A549 (cell line): Measurements from ENCODE around the gene RPL39L. TPM values are rescaled to one million over a fixed set of nuclear protein-coding genes. Genes with fewer than 3 reads are reported as not detected.

Experiments
- ATAC-seq, 2 experiments: fragments of 200-7000 bp in 1 of 2; fragments of >200 bp in 1 of 2; cut with Nextera tagmentation in 1 of 2; cut with Tn5 transposase in 1 of 2; 3 replicates each; pipeline versions ENCODE4 v1.8.0 to v1.9.1; 2018 to 2020; ENCODE audit warnings: mild to moderate bottlenecking in 1 of 2, moderate library complexity in 1 of 2
- CTCF ChIA-PET: fragments of 300-600 bp; sonication (Branson Sonifier 250); formaldehyde crosslinking; extraction: SDS; loops from one replicate; lab custom pipeline; 2021; ENCODE audit warnings: antibody characterized with exemption, inconsistent platforms; lab: Yijun Ruan, JAX
- POLR2A ChIA-PET: fragments of 350-600 bp; formaldehyde crosslinking; extraction: SDS; loops from one replicate; lab custom pipeline; 2021; ENCODE audit warnings: antibody characterized with exemption, inconsistent platforms; lab: Yijun Ruan, JAX
- DNase-seq, 2 experiments: peaks; one replicate each; pipeline versions ENCODE4 v3.0.0 to v3.0.0-alpha.2; 2011 to 2016; ENCODE audit warnings: low read depth in 1 of 2, low spot score in 1 of 2
- FAIRE-seq: peaks from 2 replicates; lab custom pipeline; 2011; peaks lifted over from hg19 to GRCh38; lab: Jason Lieb, UNC
- H3K27ac ChIP-seq, 2 experiments: fragments of >200 bp; sonication (Bioruptor Twin); formaldehyde crosslinking; 3 replicates each; pipeline ENCODE4 v1.5.1; 2016 to 2017
- H3K4me1 ChIP-seq: fragments of >200 bp; sonication (Bioruptor Twin); formaldehyde crosslinking; 3 replicates; pipeline ENCODE4 v1.6.1; 2016
- H3K4me2 ChIP-seq: fragments of >200 bp; sonication (Bioruptor Twin); formaldehyde crosslinking; 3 replicates; pipeline ENCODE4 v1.6.1; 2016
- H3K4me3 ChIP-seq: fragments of >200 bp; sonication (Bioruptor Twin); formaldehyde crosslinking; 3 replicates; pipeline ENCODE4 v1.5.1; 2016
- H3K9me3 ChIP-seq: fragments of >200 bp; sonication (Bioruptor Twin); formaldehyde crosslinking; 3 replicates; pipeline ENCODE4 v1.6.1; 2016
- CEBPB ChIP-seq, 2 experiments: fragments of >200 bp in 1 of 2; sonication (Bioruptor Twin) in 1 of 2; formaldehyde crosslinking in 1 of 2; IDR thresholded peaks; 2 replicates each; pipeline ENCODE4 v1.6.1; 2012 to 2016
- CHD4 ChIP-seq: fragments of 200-600 bp; sonication (generic); IDR thresholded peaks from 2 replicates; pipeline ENCODE4 v1.6.1; 2016; ENCODE audit warnings: antibody characterized with exemption, mild to moderate bottlenecking, borderline replicate concordance
- EP300 ChIP-seq, 2 experiments: fragments of >200 bp; sonication (Bioruptor Twin); formaldehyde crosslinking; IDR thresholded peaks; 2 replicates in 1 of 2; 3 replicates in 1 of 2; pipeline ENCODE4 v1.6.1; 2016 to 2017
- FOSL2 ChIP-seq, 2 experiments: fragments of 450-650 bp in 1 of 2; fragments of >200 bp in 1 of 2; sonication (Bioruptor Twin) in 1 of 2; formaldehyde crosslinking; IDR thresholded peaks; 2 replicates each; pipeline versions ENCODE4 v1.5.0 to v1.6.1; 2016 to 2020; ENCODE audit warnings: mild to moderate bottlenecking in 1 of 2, moderate library complexity in 1 of 2
- HOXB5 ChIP-seq: fragments of 250-450 bp; sonication (Bioruptor Pico); IDR thresholded peaks from 2 replicates; pipeline ENCODE4 v1.5.0; 2020; ENCODE audit warnings: mild to moderate bottlenecking, moderate library complexity
- JUN ChIP-seq, 2 experiments: fragments of >200 bp; sonication (Bioruptor Twin); formaldehyde crosslinking; IDR thresholded peaks; 2 replicates in 1 of 2; 3 replicates in 1 of 2; pipeline ENCODE4 v1.6.1; 2016 to 2017
- KDM1A ChIP-seq: fragments of 200-600 bp; sonication (generic); IDR thresholded peaks from 2 replicates; pipeline ENCODE4 v1.6.1; 2016; ENCODE audit warnings: low read depth, mild to moderate bottlenecking
- MAFK ChIP-seq: fragments of 450-650 bp; IDR thresholded peaks from 2 replicates; pipeline ENCODE4 v1.6.1; 2014; ENCODE audit not compliant: partially characterized antibody
- MAZ ChIP-seq: fragments of 150-350 bp; IDR thresholded peaks from 2 replicates; pipeline ENCODE4 v1.6.1; 2014; ENCODE audit warnings: antibody characterized with exemption, low read depth, low read length, borderline replicate concordance
- MYC ChIP-seq: IDR thresholded peaks from 2 replicates; pipeline ENCODE4 v1.6.1; 2012; ENCODE audit warnings: mild to moderate bottlenecking, inconsistent platforms, low read length, improper control_type of control experiment, borderline replicate concordance
- POLR2A ChIP-seq: IDR thresholded peaks from 2 replicates; pipeline ENCODE4 v1.6.1; 2012; ENCODE audit warnings: mild to moderate bottlenecking, low read length
- RAD21 ChIP-seq, 2 experiments: fragments of >200 bp in 1 of 2; sonication (Bioruptor Twin) in 1 of 2; formaldehyde crosslinking in 1 of 2; IDR thresholded peaks in 1 of 2; conservative IDR thresholded peaks in 1 of 2; 2 replicates in 1 of 2; 3 replicates in 1 of 2; pipeline ENCODE4 v1.6.1; 2012 to 2018; ENCODE audit warnings: inconsistent platforms in 1 of 2
- RARB ChIP-seq: fragments of 250-450 bp; sonication (Bioruptor Pico); IDR thresholded peaks from 2 replicates; pipeline ENCODE4 v1.8.0; 2021; ENCODE audit warnings: mild to moderate bottlenecking, moderate library complexity
- RCOR1 ChIP-seq: fragments of 150-350 bp; IDR thresholded peaks from 2 replicates; pipeline ENCODE4 v1.6.1; 2014; ENCODE audit warnings: antibody characterized with exemption, low read length, low read depth
- SMC3 ChIP-seq: fragments of >200 bp; sonication (Bioruptor Twin); formaldehyde crosslinking; IDR thresholded peaks from 3 replicates; pipeline ENCODE4 v1.6.1; 2018; ENCODE audit warnings: inconsistent platforms
- TFCP2L1 ChIP-seq: fragments of 250-450 bp; sonication (Bioruptor Pico); IDR thresholded peaks from 2 replicates; pipeline ENCODE4 v1.5.0; 2021; ENCODE audit warnings: mild to moderate bottlenecking
- ZFP36 ChIP-seq: fragments of 450-650 bp; IDR thresholded peaks from 2 replicates; pipeline ENCODE4 v1.6.1; 2014; ENCODE audit warnings: borderline replicate concordance; ENCODE audit not compliant: partially characterized antibody
- WGBS: methylation state at CpG from one replicate; pipeline ENCODE4 v1.1.6; 2017; ENCODE audit errors: missing lambda C conversion rate; 5-methylcytosine and 5-hydroxymethylcytosine counted together
- polyA plus RNA-seq, 4 experiments: library from polyadenylated mRNA; depleted of rRNA in 3 of 4; stranded (reverse); fragments of >200 nt; fragmentation: RNase III in 1 of 4; extraction: RNeasy Plus Mini Kit Qiagen cat#74134 plus additional on column Dnase treatment in 1 of 4; gene quantifications; 2 replicates in 3 of 4; 3 replicates in 1 of 4; pipeline ENCODE4 v1.2.3, GENCODE V29; 2011 to 2017
- TF ChIP-seq, protein P1 (sequence below): fragments of >200 bp; sonication (Bioruptor Twin); formaldehyde crosslinking; IDR thresholded peaks from 3 replicates; pipeline ENCODE4 v1.5.1; 2016
- TF ChIP-seq, protein P2 (sequence below): IDR thresholded peaks from 2 replicates; pipeline ENCODE4 v1.6.1; 2012
- TF ChIP-seq, protein P3 (sequence below): IDR thresholded peaks from 2 replicates; pipeline ENCODE4 v1.6.1; 2012
- TF ChIP-seq, protein P4 (sequence below): fragments of 450-650 bp; IDR thresholded peaks from 2 replicates; pipeline ENCODE4 v1.6.1; 2014; ENCODE audit warnings: antibody characterized with exemption
- TF ChIP-seq, protein P5 (sequence below): fragments of 200-600 bp; sonication (generic); IDR thresholded peaks from 2 replicates; pipeline ENCODE4 v1.6.1; 2016; ENCODE audit warnings: antibody characterized with exemption, mild to moderate bottlenecking, moderate library complexity

Gene RPL39L
- polyA plus RNA-seq, 2 of the 4 experiments (the other 2 are of a cell fraction) = 54.2 to 56.4 TPM

DNA sequence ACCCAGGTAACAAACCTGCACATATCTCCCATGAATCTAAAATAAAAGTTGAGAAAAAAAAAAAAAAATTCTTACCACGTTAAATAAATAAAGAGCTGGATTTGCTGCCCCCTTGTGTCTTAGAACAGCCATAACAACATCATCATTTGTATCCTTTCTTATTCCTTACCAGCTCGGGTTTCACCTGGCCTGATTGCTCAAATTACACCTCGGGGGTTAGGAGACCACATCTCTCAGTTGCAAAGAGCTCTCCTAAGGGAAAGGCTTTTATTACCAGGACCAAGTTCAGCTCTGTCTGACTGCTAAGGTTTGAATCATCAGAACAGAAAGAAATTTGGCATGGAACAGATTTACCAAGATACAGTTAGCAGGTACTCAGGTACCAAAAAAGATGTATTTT lies 25.8 kb upstream of the RPL39L start:
- no peak overlapping the region for H3K4me3 ChIP-seq
- POLR2A ChIA-PET = interaction anchor here (0.9 kb wide), 2 partner anchors 316 to 338 kb away, joined by 3 to 6 read pairs; no protein-coding TSS in a partner anchor
- FAIRE-seq = no peak
- TF ChIP-seq KDM1A = no peak
- no peak for TF ChIP-seq EP300 (IDR thresholded peaks at IDR 0.05)
- no peak for TF ChIP-seq TFCP2L1 (CRISPR knock-in tag)
- TF ChIP-seq, protein P1, sequence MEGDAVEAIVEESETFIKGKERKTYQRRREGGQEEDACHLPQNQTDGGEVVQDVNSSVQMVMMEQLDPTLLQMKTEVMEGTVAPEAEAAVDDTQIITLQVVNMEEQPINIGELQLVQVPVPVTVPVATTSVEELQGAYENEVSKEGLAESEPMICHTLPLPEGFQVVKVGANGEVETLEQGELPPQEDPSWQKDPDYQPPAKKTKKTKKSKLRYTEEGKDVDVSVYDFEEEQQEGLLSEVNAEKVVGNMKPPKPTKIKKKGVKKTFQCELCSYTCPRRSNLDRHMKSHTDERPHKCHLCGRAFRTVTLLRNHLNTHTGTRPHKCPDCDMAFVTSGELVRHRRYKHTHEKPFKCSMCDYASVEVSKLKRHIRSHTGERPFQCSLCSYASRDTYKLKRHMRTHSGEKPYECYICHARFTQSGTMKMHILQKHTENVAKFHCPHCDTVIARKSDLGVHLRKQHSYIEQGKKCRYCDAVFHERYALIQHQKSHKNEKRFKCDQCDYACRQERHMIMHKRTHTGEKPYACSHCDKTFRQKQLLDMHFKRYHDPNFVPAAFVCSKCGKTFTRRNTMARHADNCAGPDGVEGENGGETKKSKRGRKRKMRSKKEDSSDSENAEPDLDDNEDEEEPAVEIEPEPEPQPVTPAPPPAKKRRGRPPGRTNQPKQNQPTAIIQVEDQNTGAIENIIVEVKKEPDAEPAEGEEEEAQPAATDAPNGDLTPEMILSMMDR = peak; percentile 72
- peak; percentile 64 to 66 for TF ChIP-seq RAD21 (conservative IDR thresholded peaks at IDR 0.05 in 1 of 2, IDR thresholded peaks at IDR 0.05 in 1 of 2)
- TF ChIP-seq, protein P2, sequence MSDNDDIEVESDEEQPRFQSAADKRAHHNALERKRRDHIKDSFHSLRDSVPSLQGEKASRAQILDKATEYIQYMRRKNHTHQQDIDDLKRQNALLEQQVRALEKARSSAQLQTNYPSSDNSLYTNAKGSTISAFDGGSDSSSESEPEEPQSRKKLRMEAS = no peak
- no peak for TF ChIP-seq HOXB5 (CRISPR knock-in tag)
- TF ChIP-seq SMC3 = peak; percentile 81
- TF ChIP-seq, all 56 proteins: peak for 3
- Histone ChIP-seq H3K4me2 (no peak overlapping the region), H3K4me1 (no peaks in the 10 kb centered on the region), H3K27ac (no peak overlapping the region), H3K9me3 (no peaks in the 10 kb centered on the region; the same call in 2 of the 3 replicates)
- ATAC-seq (peak; percentile 50 to 62; a peak in 3 of 6 replicates), DNase-seq (peak; percentile 21 to 53)
- 2% methylated on average over 3 of the region's 3 CpGs for WGBS
- CTCF ChIA-PET = interaction anchor here (0.6 to 10.4 kb wide), 38 partner anchors 9 to 1376 kb away, joined by 3 to 85 read pairs (median 4); partner anchors contain the start of genes RPL39L and ST6GAL1

DNA sequence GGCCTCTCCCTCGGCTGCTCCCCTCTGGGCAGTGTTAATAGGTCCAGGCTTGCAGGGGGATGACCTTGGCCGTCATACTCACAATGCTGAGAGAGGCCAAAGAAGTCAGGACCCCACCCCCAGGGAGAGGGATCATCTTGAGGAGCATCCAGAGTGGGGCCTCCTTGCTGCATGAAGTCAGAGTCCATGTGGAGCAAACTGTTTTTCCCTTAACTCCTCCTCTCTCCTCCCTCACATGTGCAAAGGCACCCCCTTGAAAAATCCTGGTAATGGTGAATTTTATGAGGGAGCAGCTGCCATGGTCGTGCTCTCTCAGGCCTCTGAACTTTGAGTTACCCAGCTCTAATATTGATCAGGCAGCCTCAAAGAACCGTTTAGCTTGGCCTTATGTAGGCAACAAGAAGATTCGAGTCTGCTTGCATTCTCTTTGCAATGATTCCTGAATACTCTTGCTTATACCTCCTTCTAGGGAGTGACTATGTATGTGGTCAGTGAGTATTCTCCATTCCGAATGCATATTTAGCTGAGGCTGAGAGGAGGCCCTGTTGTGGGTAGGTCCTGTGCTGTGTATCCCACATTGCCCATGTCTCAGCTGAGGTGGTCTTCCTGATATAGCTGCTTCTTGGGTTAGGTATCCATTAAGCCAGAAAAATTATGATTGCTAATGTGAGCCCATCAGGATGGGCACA lies 23.1 kb upstream of the RPL39L start:
- CTCF ChIA-PET = interaction anchor here (0.6 to 10.4 kb wide), 8 partner anchors 9 to 1255 kb away, joined by 3 to 85 read pairs (median 4); partner anchors contain the start of gene RPL39L
- no peak overlapping the region for H3K4me3 ChIP-seq
- FAIRE-seq (no peak), ATAC-seq (no peak), DNase-seq (no peak)
- H3K4me2 ChIP-seq = no peak overlapping the region
- peaks cover 6% of the 10 kb centered on the region; the same call in 2 of the 3 replicates for H3K9me3 ChIP-seq
- no peaks in the 10 kb centered on the region for H3K4me1 ChIP-seq
- POLR2A ChIA-PET = no interaction called here
- 25% methylated on average over 4 of the region's 6 CpGs for WGBS
- no peak overlapping the region for H3K27ac ChIP-seq
- TF ChIP-seq ZFP36 (no peak), RCOR1 (no peak), MYC (no peak), POLR2A (no peak), MAFK (no peak), FOSL2 (IDR thresholded peaks at IDR 0.05) (no peak), FOSL2 (CRISPR knock-in tag; IDR thresholded peaks at IDR 0.05) (no peak), CHD4 (no peak), JUN (IDR thresholded peaks at IDR 0.05) (no peak), MAZ (no peak), CEBPB (IDR thresholded peaks at IDR 0.05) (no peak), RARB (CRISPR knock-in tag) (no peak)
- TF ChIP-seq, protein P2 = no peak
- TF ChIP-seq, protein P3, sequence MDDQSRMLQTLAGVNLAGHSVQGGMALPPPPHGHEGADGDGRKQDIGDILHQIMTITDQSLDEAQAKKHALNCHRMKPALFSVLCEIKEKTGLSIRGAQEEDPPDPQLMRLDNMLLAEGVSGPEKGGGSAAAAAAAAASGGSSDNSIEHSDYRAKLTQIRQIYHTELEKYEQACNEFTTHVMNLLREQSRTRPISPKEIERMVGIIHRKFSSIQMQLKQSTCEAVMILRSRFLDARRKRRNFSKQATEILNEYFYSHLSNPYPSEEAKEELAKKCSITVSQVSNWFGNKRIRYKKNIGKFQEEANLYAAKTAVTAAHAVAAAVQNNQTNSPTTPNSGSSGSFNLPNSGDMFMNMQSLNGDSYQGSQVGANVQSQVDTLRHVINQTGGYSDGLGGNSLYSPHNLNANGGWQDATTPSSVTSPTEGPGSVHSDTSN = no peak
- TF ChIP-seq, protein P4, sequence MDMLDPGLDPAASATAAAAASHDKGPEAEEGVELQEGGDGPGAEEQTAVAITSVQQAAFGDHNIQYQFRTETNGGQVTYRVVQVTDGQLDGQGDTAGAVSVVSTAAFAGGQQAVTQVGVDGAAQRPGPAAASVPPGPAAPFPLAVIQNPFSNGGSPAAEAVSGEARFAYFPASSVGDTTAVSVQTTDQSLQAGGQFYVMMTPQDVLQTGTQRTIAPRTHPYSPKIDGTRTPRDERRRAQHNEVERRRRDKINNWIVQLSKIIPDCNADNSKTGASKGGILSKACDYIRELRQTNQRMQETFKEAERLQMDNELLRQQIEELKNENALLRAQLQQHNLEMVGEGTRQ = no peak
- TF ChIP-seq, protein P5, sequence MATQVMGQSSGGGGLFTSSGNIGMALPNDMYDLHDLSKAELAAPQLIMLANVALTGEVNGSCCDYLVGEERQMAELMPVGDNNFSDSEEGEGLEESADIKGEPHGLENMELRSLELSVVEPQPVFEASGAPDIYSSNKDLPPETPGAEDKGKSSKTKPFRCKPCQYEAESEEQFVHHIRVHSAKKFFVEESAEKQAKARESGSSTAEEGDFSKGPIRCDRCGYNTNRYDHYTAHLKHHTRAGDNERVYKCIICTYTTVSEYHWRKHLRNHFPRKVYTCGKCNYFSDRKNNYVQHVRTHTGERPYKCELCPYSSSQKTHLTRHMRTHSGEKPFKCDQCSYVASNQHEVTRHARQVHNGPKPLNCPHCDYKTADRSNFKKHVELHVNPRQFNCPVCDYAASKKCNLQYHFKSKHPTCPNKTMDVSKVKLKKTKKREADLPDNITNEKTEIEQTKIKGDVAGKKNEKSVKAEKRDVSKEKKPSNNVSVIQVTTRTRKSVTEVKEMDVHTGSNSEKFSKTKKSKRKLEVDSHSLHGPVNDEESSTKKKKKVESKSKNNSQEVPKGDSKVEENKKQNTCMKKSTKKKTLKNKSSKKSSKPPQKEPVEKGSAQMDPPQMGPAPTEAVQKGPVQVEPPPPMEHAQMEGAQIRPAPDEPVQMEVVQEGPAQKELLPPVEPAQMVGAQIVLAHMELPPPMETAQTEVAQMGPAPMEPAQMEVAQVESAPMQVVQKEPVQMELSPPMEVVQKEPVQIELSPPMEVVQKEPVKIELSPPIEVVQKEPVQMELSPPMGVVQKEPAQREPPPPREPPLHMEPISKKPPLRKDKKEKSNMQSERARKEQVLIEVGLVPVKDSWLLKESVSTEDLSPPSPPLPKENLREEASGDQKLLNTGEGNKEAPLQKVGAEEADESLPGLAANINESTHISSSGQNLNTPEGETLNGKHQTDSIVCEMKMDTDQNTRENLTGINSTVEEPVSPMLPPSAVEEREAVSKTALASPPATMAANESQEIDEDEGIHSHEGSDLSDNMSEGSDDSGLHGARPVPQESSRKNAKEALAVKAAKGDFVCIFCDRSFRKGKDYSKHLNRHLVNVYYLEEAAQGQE = no peak
